ENCODE measurements around the gene ACOT8.
"Not testable (repeated sequence)": the region's sequence is repeated elsewhere in the genome, so short reads cannot be mapped to it uniquely, and the experiment has no call there.

The ACOT8 gene

GRCh38 chr20:45819466-45819865 lies 37.7 kb downstream of the ACOT8 start:
- no peak overlapping the region for H3K27ac Mint-ChIP-seq
- H3K27me3 Mint-ChIP-seq, result peaks cover 28 to 33% of the 10 kb centered on the region in 2 donors
- H3K4me1 Mint-ChIP-seq, result peaks cover 16 to 22% of the 10 kb centered on the region in 2 donors
- ATAC-seq (replicated peaks) (no peak), DNase-seq (no peak)
- H3K9me3 Mint-ChIP-seq, result peaks cover 0 to 6% of the 10 kb centered on the region in 2 donors
- no peaks in the 10 kb centered on the region for H3K36me3 Mint-ChIP-seq
- no peak overlapping the region for H3K4me3 Mint-ChIP-seq

- no peaks in the 10 kb centered on the region for H3K36me3 Mint-ChIP-seq
- H3K27ac Mint-ChIP-seq, result no peak overlapping the region
- DNase-seq (no peak), ATAC-seq (replicated peaks) (no peak)
- peaks cover 17 to 21% of the 10 kb centered on the region in 2 donors for H3K27me3 Mint-ChIP-seq
- H3K9me3 Mint-ChIP-seq, result no peaks in the 10 kb centered on the region
- peaks cover 10 to 12% of the 10 kb centered on the region in 2 donors for H3K4me1 Mint-ChIP-seq
- H3K4me3 Mint-ChIP-seq, result no peak overlapping the region
Observed at GRCh38 chr20:45818239-45818638, 39.0 kb downstream of the ACOT8 start.

- Mint-ChIP-seq H3K27me3 (peaks cover 13 to 15% of the 10 kb centered on the region in 2 donors), H3K4me1 (peaks cover 10% of the 10 kb centered on the region in 2 donors), H3K4me3 (no peak overlapping the region), H3K27ac (no peak overlapping the region), H3K36me3 (no peaks in the 10 kb centered on the region), H3K9me3 (no peaks in the 10 kb centered on the region)
- ATAC-seq (replicated peaks) (no peak), DNase-seq (no peak)
Observed at GRCh38 chr20:45817376-45818194, 39.6 kb downstream of the ACOT8 start.

GRCh38 chr20:45816951-45817350 lies 40.2 kb downstream of the ACOT8 start:
- DNase-seq, result no peak
- H3K4me3 Mint-ChIP-seq, result no peak overlapping the region
- peaks cover 0 to 3% of the 10 kb centered on the region in 2 donors for H3K36me3 Mint-ChIP-seq
- H3K4me1 Mint-ChIP-seq, result peaks cover 12 to 16% of the 10 kb centered on the region in 2 donors
- H3K27me3 Mint-ChIP-seq, result peaks cover 6 to 8% of the 10 kb centered on the region in 2 donors
- ATAC-seq (replicated peaks), result no peak
- H3K27ac Mint-ChIP-seq, result no peak overlapping the region
- no peaks in the 10 kb centered on the region for H3K9me3 Mint-ChIP-seq

GRCh38 chr20:45814314-45814713 lies 42.9 kb downstream of the ACOT8 start:
- Mint-ChIP-seq H3K27ac (no peak overlapping the region), H3K4me1 (peaks cover 10 to 13% of the 10 kb centered on the region in 2 donors), H3K9me3 (no peaks in the 10 kb centered on the region), H3K4me3 (no peak overlapping the region), H3K36me3 (peaks cover 16 to 25% of the 10 kb centered on the region in 2 donors), H3K27me3 (no peaks in the 10 kb centered on the region)
- DNase-seq, result no peak
- no peak for ATAC-seq (replicated peaks)

GRCh38 chr20:45813489-45813888 lies 43.7 kb downstream of the ACOT8 start:
- Mint-ChIP-seq H3K27me3 (no peaks in the 10 kb centered on the region), H3K4me3 (peak overlapping the region; percentile 88 to 93), H3K4me1 (peaks cover 9 to 13% of the 10 kb centered on the region in 2 donors), H3K27ac (peak overlapping the region; percentile 54), H3K36me3 (peaks cover 18 to 28% of the 10 kb centered on the region in 2 donors), H3K9me3 (no peaks in the 10 kb centered on the region)
- DNase-seq, result no peak
- ATAC-seq (replicated peaks), result no peak

GRCh38 chr20:45813006-45813340 lies 44.2 kb downstream of the ACOT8 start:
- no peak for ATAC-seq (replicated peaks)
- H3K4me1 Mint-ChIP-seq, result peaks cover 8 to 13% of the 10 kb centered on the region in 2 donors
- no peak for DNase-seq
- no peaks in the 10 kb centered on the region for H3K27me3 Mint-ChIP-seq
- peak overlapping the region; percentile 88 to 93 for H3K4me3 Mint-ChIP-seq
- H3K36me3 Mint-ChIP-seq, result peaks cover 18 to 31% of the 10 kb centered on the region in 2 donors
- H3K27ac Mint-ChIP-seq, result peak overlapping the region; percentile 87
- H3K9me3 Mint-ChIP-seq, result no peaks in the 10 kb centered on the region

GRCh38 chr20:45812157-45813005 lies 44.8 kb downstream of the ACOT8 start, which contains the start of gene UBE2C:
Gene UBE2C (plus strand): TSS chr20:45812644. CDS start chr20:45812696, 52 bp downstream.
- Mint-ChIP-seq H3K36me3 (peaks cover 18 to 33% of the 10 kb centered on the region in 2 donors), H3K4me3 (peak within 1 kb of the TSS; percentile 88 to 93)

GRCh38 chr20:45810191-45810970 lies 46.8 kb downstream of the ACOT8 start:
- Mint-ChIP-seq H3K36me3 (peaks cover 23 to 38% of the 10 kb centered on the region in 2 donors), H3K4me3 (no peak overlapping the region), H3K27me3 (no peaks in the 10 kb centered on the region), H3K4me1 (peaks cover 8 to 13% of the 10 kb centered on the region in 2 donors), H3K27ac (no peak overlapping the region), H3K9me3 (no peaks in the 10 kb centered on the region)
- ATAC-seq (replicated peaks), result no peak
- DNase-seq, result no peak

More at GRCh38 chr20:45812157-45813005, 44.8 kb downstream of the ACOT8 start, which contains the start of gene UBE2C:
- peak within 1 kb of the TSS; percentile 87 for H3K27ac Mint-ChIP-seq
- peaks cover 8 to 13% of the 10 kb centered on the region in 2 donors for H3K4me1 Mint-ChIP-seq
- no peaks in the 10 kb centered on the region for H3K9me3 Mint-ChIP-seq
- ATAC-seq (replicated peaks) (peak; percentile 99 to 100), DNase-seq (peak; percentile 95)
- H3K27me3 Mint-ChIP-seq, result no peaks in the 10 kb centered on the region

DNA sequence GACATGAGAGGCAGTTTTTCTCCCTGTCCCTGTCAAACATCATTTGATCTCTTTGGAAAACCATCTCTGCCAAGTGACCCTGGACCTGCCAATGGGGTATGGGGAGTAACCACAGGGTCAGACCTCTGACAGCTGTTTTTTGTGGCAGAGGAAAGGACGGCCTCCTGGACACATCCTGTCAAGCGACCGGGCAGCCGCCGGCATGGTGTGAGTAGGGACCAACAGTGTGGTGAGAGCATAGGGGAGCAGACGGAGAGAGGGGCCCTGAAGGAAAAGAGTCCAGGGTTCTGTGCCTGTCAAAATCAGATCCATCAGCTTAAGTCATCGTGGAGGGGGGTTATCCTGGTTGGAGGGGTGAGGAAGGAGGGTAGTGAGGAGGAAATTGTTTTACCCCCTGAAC lies 55.3 kb downstream of the ACOT8 start:
- H3K27ac Mint-ChIP-seq, result no peak overlapping the region

GRCh38 chr20:45798935-45799642 lies 58.1 kb downstream of the ACOT8 start:
- Mint-ChIP-seq H3K4me1 (peaks cover 10 to 13% of the 10 kb centered on the region in 2 donors), H3K36me3 (peaks cover 20 to 47% of the 10 kb centered on the region in 2 donors), H3K27me3 (no peaks in the 10 kb centered on the region), H3K9me3 (no peaks in the 10 kb centered on the region), H3K27ac (peak overlapping the region; percentile 38), H3K4me3 (no peak overlapping the region)
- ATAC-seq (replicated peaks), result peak; percentile 79 to 81
- peak; percentile 24 for DNase-seq

More for the DNA sequence above, 55.3 kb downstream of the ACOT8 start:
- H3K27me3 Mint-ChIP-seq, result no peaks in the 10 kb centered on the region
- DNase-seq (no peak), ATAC-seq (replicated peaks) (no peak)
- H3K4me1 Mint-ChIP-seq, result peaks cover 6 to 13% of the 10 kb centered on the region in 2 donors
- no peak overlapping the region for H3K4me3 Mint-ChIP-seq
- no peaks in the 10 kb centered on the region for H3K9me3 Mint-ChIP-seq
- peaks cover 27 to 41% of the 10 kb centered on the region in 2 donors for H3K36me3 Mint-ChIP-seq

GRCh38 chr20:45797955-45798354 lies 59.2 kb downstream of the ACOT8 start:
- H3K27ac Mint-ChIP-seq; H3K27me3 Mint-ChIP-seq; H3K9me3 Mint-ChIP-seq; ATAC-seq (replicated peaks); DNase-seq; H3K4me3 Mint-ChIP-seq: not testable (repeated sequence)
- H3K36me3 Mint-ChIP-seq, result peaks cover 15 to 47% of the 10 kb centered on the region in 2 donors
- H3K4me1 Mint-ChIP-seq, result peaks cover 10 to 15% of the 10 kb centered on the region in 2 donors

- H3K4me3 Mint-ChIP-seq; ATAC-seq (replicated peaks); H3K27ac Mint-ChIP-seq; DNase-seq; H3K9me3 Mint-ChIP-seq; H3K27me3 Mint-ChIP-seq: not testable (repeated sequence)
- H3K4me1 Mint-ChIP-seq, result peaks cover 14 to 20% of the 10 kb centered on the region in 2 donors
- H3K36me3 Mint-ChIP-seq, result peaks cover 17 to 50% of the 10 kb centered on the region in 2 donors
Observed at GRCh38 chr20:45797510-45797909, 59.7 kb downstream of the ACOT8 start.

Measured in stimulated activated naive B cell treated with anti-CD40 and anti-IgM and Interleukin-4, amounts not matched to agents 10 μg/mL and 1 μg/mL and 100 μg/mL, for 72 hours (primary cell).